GM19351 (cell line): ENCODE measurements around the gene RETREG2.

Source experiments
- ATAC-seq: cut with Tn5 transposase; IDR thresholded peaks from one replicate; pipeline ENCODE4 v1.9.1; 2021; ENCODE audit warnings: mild to moderate bottlenecking, moderate library complexity; ENCODE audit not compliant: unreplicated experiment

Gene RETREG2

GRCh38 chr2:219168932-219169331 lies 9.1 kb upstream of the RETREG2 start:
- ATAC-seq, result no peak

GRCh38 chr2:219169930-219170654 lies 8.0 kb upstream of the RETREG2 start, which contains the start of gene SLC23A3:
TSS of gene SLC23A3 (minus strand) at chr2:219170029. CDS start at chr2:219169984, 45 bp downstream.
- no peak for ATAC-seq

- no peak for ATAC-seq
Observed at GRCh38 chr2:219171231-219171651, 6.8 kb upstream of the RETREG2 start.

GRCh38 chr2:219172231-219173154 lies 5.6 kb upstream of the RETREG2 start:
- ATAC-seq, result no peak

GRCh38 chr2:219173176-219173575 lies 4.9 kb upstream of the RETREG2 start:
- ATAC-seq, result no peak

GRCh38 chr2:219174146-219174545 lies 3.9 kb upstream of the RETREG2 start:
- ATAC-seq, result no peak

- ATAC-seq, result no peak
Observed at GRCh38 chr2:219174801-219175200, 3.3 kb upstream of the RETREG2 start.

- ATAC-seq, result no peak
Observed at GRCh38 chr2:219175486-219175885, 2.6 kb upstream of the RETREG2 start.

- peak; percentile 28 for ATAC-seq
Observed at GRCh38 chr2:219175928-219176817, 1.9 kb upstream of the RETREG2 start.

GRCh38 chr2:219176818-219177551 lies 1.1 kb upstream of the RETREG2 start, which contains the start of gene CNPPD1:
TSS of gene CNPPD1 (minus strand) at chr2:219176925. CDS start at chr2:219176828, 97 bp downstream.
- ATAC-seq, result peak; percentile 66

- ATAC-seq, result peak; percentile 12
Observed at GRCh38 chr2:219178377-219179175, 501 bp downstream of the RETREG2 start.

GRCh38 chr2:219179601-219180465 lies 1.8 kb downstream of the RETREG2 start:
- no peak for ATAC-seq

- no peak for ATAC-seq
Observed at GRCh38 chr2:219180961-219181360, 2.9 kb downstream of the RETREG2 start.

- no peak for ATAC-seq
Observed at GRCh38 chr2:219181531-219181930, 3.5 kb downstream of the RETREG2 start.

- ATAC-seq, result no peak
Observed at GRCh38 chr2:219182331-219183150, 4.5 kb downstream of the RETREG2 start.

GRCh38 chr2:219183151-219183772 lies 5.2 kb downstream of the RETREG2 start:
- no peak for ATAC-seq

GRCh38 chr2:219184121-219184520 lies 6.0 kb downstream of the RETREG2 start:
- no peak for ATAC-seq
